Measurements from ENCODE around the gene SLC43A3.

The SLC43A3 gene

DNA sequence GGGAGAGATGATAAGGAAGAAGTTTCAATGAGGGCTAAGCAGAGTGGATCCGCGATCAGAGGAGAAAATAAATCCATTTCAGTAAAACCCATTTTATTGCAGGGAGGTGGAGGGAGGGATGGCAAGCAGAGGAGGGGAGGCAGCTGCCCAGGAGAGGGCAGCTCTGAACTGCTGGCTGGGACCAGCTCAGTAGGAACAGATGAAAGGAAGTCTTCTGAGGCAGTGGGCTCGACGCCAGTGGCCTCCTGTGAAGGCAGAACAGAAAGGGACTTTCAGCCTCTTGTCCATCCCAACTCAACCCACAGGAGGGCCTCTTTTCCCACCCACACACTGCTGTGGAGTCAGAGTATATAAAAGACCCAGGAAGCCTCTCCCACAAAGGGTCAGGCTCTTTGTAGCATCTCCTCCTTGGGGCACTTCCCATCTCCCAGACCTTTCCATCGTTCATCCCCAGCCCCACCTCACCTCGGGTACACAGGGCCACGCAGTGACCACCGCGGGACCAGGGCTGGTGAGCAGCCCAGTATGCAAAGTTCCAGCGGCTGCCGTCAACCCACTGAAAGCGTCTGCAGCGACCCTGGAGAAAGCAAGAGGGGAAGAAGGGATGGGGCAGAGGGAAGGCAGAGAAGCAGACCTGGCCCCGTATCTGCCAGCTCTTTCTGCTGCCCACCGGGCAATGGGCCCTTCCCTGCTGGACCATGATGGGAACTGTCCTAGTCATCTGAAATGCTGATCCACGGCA is 39.5 kb downstream of the SLC43A3 start:
- ATAC-seq (ENCODE audit: low read depth) = no peak
- no peaks in the 10 kb centered on the region for H3K4me1 ChIP-seq (ENCODE audit: insufficient read depth, poor library complexity, severe bottlenecking)
- no peaks in the 10 kb centered on the region for H3K27me3 ChIP-seq (ENCODE audit: insufficient read depth, poor library complexity, severe bottlenecking)
- no peak for DNase-seq (ENCODE audit: low spot score)
- H3K4me3 ChIP-seq (ENCODE audit: severe bottlenecking) = no peak overlapping the region
- H3K9me3 ChIP-seq (ENCODE audit: severe bottlenecking) = no peaks in the 10 kb centered on the region
- no peaks in the 10 kb centered on the region for H3K36me3 ChIP-seq (ENCODE audit: low read depth)
- TF ChIP-seq, protein P1, sequence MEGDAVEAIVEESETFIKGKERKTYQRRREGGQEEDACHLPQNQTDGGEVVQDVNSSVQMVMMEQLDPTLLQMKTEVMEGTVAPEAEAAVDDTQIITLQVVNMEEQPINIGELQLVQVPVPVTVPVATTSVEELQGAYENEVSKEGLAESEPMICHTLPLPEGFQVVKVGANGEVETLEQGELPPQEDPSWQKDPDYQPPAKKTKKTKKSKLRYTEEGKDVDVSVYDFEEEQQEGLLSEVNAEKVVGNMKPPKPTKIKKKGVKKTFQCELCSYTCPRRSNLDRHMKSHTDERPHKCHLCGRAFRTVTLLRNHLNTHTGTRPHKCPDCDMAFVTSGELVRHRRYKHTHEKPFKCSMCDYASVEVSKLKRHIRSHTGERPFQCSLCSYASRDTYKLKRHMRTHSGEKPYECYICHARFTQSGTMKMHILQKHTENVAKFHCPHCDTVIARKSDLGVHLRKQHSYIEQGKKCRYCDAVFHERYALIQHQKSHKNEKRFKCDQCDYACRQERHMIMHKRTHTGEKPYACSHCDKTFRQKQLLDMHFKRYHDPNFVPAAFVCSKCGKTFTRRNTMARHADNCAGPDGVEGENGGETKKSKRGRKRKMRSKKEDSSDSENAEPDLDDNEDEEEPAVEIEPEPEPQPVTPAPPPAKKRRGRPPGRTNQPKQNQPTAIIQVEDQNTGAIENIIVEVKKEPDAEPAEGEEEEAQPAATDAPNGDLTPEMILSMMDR (IDR thresholded peaks at IDR 0.05; ENCODE audit: poor library complexity, severe bottlenecking) = no peak
- H3K27ac ChIP-seq (ENCODE audit: poor library complexity, severe bottlenecking) = no peak overlapping the region

DNA sequence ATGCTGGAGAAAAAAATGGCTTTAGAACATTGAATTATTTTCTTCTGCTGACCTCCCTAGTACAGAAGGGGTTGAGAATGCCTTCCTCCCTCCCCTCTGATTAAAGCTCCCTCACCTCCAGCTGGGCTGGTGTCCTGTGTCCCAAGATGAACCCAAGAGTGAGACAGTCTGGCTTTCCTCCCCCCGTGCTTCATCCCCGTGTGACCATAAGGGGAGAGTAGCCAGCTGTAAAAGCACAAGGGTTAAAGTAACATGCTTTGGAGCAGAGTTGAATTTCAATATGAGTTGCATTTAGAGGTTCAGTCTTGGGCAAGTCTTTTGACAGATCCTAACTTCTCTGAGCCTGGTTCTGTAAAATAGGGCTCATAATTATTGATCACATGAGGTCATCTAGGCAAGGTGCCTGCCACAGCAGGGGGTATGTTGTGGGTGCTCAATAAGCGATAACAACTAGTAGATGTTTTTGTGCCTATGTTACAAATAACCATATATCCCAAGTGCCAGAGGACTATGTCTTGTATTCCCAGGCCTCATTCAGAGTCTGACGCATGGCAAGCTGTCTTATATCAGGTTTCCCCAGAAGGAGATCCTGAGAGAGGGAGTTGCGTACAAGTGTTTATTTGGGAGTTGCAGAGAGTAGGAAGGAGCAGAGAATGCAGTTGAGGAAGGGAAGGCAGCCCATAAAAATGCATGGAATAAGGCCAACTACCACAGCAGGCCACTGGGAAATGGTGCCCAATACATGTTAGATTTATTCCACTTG is 40.6 kb downstream of the SLC43A3 start:
- no peak for ATAC-seq (ENCODE audit: low read depth)
- no peaks in the 10 kb centered on the region for H3K9me3 ChIP-seq (ENCODE audit: severe bottlenecking)
- no peaks in the 10 kb centered on the region for H3K36me3 ChIP-seq (ENCODE audit: low read depth)
- H3K27me3 ChIP-seq (ENCODE audit: insufficient read depth, poor library complexity, severe bottlenecking) = no peaks in the 10 kb centered on the region
- H3K4me3 ChIP-seq (ENCODE audit: severe bottlenecking) = no peak overlapping the region
- no peak overlapping the region for H3K27ac ChIP-seq (ENCODE audit: poor library complexity, severe bottlenecking)
- TF ChIP-seq, protein P1 (IDR thresholded peaks at IDR 0.05; ENCODE audit: poor library complexity, severe bottlenecking) = no peak
- H3K4me1 ChIP-seq (ENCODE audit: insufficient read depth, poor library complexity, severe bottlenecking) = no peaks in the 10 kb centered on the region
- no peak for DNase-seq (ENCODE audit: low spot score)

DNA sequence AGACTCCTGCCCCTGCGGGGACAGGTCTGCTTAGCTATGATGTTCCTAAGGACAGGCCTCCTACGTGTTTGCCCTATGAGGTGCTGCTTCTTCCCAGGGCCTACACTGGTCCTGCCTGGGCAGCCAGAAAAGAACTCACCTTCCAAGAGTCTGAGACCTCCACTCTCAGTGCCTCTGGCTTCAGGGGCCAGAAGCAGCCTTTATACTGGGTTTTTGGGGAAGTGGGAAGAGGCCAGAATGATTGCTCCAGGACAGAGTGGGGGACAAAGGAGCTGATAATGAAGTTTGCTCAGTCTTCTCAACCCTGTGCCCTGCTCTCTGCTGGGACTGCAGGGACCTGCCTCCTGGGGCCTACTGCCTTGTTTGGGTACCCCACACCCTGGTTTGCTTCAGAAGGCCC is 45.9 kb downstream of the SLC43A3 start, which contains the start of gene PRG3:
Gene PRG3, minus strand, starts transcription at position 176 of the 400 bp plus-strand sequence. CDS start 442 bp downstream, outside the sequence.
- DNase-seq (ENCODE audit: low spot score) (no peak), ATAC-seq (ENCODE audit: low read depth) (no peak; the same call in 2 of the 3 replicates)
- H3K4me1 ChIP-seq (ENCODE audit: insufficient read depth, poor library complexity, severe bottlenecking) = no peaks in the 10 kb centered on the region
- no peak within 1 kb of the TSS for H3K27ac ChIP-seq (ENCODE audit: poor library complexity, severe bottlenecking)
- H3K36me3 ChIP-seq (ENCODE audit: low read depth) = no peaks in the 10 kb centered on the region
- no peak within 1 kb of the TSS for H3K4me3 ChIP-seq (ENCODE audit: severe bottlenecking)
- TF ChIP-seq, protein P1 (IDR thresholded peaks at IDR 0.05; ENCODE audit: poor library complexity, severe bottlenecking) = no peak
- H3K27me3 ChIP-seq (ENCODE audit: insufficient read depth, poor library complexity, severe bottlenecking) = no peaks in the 10 kb centered on the region
- H3K9me3 ChIP-seq (ENCODE audit: severe bottlenecking) = no peaks in the 10 kb centered on the region

DNA sequence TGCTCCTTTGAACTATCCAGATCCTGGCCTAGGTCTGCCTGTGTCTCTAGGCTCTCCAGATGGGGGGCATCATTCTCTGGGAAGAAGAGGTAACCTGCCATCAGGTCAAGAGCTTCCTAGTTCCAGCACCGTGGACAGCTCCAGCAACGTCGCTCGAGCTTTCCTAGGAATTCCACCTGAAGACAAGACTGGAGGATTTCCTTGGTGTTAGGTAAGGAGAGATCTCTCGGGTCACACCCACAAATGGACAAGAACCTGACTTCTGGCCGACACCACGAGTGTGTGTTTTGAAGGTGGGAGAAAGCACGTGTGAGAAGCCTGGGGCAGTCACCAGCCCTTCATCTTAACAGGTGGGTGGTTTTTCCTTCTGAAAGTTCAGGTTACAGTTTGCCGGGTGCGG is 47.2 kb downstream of the SLC43A3 start:
- Histone ChIP-seq H3K4me1 (ENCODE audit: insufficient read depth, poor library complexity, severe bottlenecking) (no peaks in the 10 kb centered on the region), H3K9me3 (ENCODE audit: severe bottlenecking) (no peaks in the 10 kb centered on the region), H3K27me3 (ENCODE audit: insufficient read depth, poor library complexity, severe bottlenecking) (no peaks in the 10 kb centered on the region), H3K4me3 (ENCODE audit: severe bottlenecking) (no peak overlapping the region), H3K27ac (ENCODE audit: poor library complexity, severe bottlenecking) (no peak overlapping the region), H3K36me3 (ENCODE audit: low read depth) (no peaks in the 10 kb centered on the region)
- ATAC-seq (ENCODE audit: low read depth) (no peak), DNase-seq (ENCODE audit: low spot score) (no peak)
- TF ChIP-seq, protein P1 (IDR thresholded peaks at IDR 0.05; ENCODE audit: poor library complexity, severe bottlenecking) = no peak
